Nucleus accumbens (tissue), 56 donors: Measurements from ENCODE around the gene LMTK2.
A peak's percentile ranks its signal among the peaks of the same experiment; 100 is the strongest.

ENCODE experiments used
- DNase-seq, 56 donors: peaks; one replicate each; lab custom pipeline; 2025; lab: John Stamatoyannopoulos, UW

Gene LMTK2

GRCh38 chr7:98171449-98171848, 64.8 kb downstream of the LMTK2 start:
- DNase-seq: no peak

DNA sequence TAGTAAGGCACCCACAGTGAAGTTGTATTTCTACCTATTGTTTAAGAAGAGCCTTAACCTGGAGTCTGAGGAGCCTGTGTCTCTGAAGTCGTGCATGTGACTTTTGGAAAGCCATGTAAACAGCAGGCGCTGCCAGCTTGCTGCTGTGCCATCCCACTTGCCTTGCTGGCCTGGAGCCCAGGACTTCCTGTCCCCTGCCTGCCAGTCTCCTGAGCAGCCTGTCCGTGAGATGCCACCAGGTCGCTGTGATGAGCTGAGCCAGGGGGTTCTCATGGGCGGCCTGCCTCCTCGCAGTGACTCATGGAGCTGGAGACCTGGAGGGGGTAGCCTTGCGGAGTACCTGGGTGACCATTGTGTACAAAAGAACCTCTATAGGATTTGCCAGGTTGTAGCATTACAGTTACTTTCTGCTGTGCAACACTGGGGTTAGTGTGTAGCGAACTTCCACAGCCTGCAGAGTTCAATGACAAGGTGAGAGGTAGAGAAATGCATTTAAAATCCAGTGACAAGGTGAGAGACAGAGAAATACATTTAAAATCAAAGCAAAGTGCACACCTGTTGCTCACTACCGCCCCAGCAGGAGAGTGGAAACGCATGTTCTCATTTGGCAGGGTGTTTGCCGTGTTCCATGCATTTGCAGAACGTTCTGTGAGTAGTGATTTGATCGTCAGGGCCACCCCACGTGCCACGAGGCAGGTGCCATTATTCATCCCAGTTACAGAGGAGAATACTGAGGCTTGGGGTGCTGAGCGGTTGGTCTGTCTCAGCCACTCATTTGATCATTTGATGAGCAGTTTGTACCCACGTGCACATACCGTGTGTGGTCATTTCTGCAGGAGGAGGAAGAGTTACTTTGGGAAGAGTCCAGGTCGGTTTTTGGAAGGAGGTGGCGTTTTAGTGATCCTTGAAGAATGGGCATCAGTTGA, 67.9 kb downstream of the LMTK2 start:
- peak in 7 of 56 donors; percentile 16 to 53 (median 29) for DNase-seq

DNA sequence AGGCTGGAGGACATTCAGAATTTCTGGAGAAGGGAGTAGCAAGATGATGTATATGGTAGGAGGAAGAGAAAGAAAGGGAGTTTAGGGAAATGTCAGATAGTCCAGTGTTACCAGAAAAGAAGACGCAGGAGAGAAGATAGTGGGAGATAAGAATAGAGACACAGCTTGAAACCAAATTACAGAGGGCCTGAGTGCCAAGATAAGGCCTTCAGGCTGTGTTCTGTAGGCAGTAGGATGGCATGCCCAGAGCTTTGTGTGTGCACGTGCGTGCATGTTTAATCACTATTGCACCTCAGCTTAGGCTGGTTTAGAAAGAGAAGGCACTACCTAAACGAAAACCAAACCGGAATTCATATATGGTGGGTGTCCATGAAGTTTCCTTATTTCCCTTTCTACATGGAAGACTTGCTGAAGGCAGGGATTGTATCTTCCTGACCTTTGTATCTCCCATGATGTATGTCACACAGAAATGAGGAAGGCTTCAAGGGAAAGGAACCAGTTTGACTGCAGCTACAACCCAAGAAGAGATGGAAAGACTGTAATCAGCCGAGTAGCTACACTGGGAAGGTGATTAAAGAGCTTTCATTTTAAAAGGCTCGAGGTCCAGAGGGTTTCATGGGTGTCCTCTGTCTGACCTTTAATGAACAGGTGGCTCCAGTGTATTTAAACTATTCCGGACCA, 68.7 kb downstream of the LMTK2 start:
- no peak for DNase-seq

DNA sequence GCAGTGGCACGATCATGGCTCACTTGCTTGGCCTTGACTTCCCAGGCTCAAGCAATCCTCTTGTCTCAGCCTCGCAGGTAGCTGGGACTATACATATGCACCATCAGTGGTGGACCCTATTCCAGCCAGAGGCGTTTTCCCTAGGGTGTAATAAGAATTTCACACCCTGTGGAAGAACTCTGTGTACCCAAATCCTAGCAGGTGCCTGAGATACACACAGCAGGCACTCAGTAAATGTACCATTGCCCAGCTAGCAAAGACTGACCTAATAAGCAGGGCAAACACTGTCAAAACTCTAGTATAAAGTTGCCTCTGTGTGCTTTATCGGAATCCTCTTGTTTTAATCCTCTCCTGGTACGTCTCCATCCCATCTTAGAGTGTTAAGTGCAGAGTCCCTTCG, 70.9 kb downstream of the LMTK2 start:
- no peak for DNase-seq

DNA sequence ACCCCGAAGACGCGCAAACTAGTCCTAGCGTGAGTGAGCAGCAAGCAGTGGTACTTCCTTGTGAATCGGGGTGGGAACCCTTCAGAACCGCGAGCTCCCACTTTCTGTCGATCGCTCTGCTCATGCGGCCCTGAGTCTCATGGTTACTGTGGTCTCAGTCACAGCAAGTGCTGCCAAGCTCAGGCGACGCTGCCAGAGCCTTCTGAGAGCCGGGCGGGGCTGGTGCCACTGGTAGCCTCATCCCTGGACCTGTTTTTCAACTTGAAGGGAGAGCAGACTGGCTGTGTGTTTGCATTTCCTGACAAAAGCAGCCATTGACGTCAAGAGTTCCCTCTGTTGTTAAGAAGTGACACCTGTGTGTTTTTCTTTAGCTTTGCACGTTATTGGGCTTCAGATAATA, 71.7 kb downstream of the LMTK2 start:
- DNase-seq: peak in 51 of 56 donors; percentile 13 to 88 (median 49)

GRCh38 chr7:98178762-98179490, 72.3 kb downstream of the LMTK2 start:
- no peak for DNase-seq

DNA sequence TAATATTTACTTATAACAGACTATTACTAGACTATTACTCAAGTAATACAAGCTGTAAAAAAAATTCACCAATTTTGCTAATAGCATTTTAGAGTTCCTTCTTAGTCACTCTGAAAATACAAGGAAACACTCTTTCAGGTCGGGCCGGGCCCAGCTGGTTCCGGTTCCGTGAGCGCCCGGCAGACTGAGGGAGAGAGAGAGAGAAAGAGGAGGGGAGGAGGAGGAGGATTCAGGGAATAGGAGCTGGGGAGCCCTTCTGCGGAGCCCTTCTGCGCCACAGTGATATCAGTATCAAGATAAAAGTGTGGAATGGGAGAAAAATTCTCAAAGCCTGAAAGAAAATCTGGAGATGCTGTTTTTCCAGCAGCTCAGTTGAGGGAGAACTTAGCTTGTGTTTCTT, 74.1 kb downstream of the LMTK2 start:
- DNase-seq: no peak

GRCh38 chr7:98185101-98185500, 78.4 kb downstream of the LMTK2 start:
- no peak for DNase-seq

- no peak for DNase-seq
These were observed 79.9 kb downstream of the LMTK2 start for GRCh38 chr7:98186452-98187137.

- no peak for DNase-seq
These were observed 80.5 kb downstream of the LMTK2 start for GRCh38 chr7:98187138-98187502.

DNA sequence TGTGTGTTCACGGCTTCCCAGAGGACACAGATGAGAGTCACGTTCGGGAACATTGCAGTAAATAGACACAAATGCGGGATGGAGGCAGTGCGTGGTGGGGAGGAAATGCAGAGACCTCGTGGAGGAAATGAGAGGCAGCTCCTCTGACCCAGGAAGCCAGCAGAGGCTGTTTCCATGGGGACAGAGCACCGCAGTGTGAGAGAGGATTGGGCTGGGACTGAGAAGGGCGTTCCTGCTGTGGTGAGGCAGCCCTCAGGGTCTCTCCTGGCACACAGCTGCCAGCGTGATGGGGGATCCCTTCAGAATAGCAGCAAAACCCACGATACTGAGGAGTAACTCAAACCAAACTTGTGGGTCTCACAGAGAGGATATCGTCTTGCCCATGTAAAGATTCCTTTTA, 82.9 kb downstream of the LMTK2 start:
- DNase-seq: no peak

DNA sequence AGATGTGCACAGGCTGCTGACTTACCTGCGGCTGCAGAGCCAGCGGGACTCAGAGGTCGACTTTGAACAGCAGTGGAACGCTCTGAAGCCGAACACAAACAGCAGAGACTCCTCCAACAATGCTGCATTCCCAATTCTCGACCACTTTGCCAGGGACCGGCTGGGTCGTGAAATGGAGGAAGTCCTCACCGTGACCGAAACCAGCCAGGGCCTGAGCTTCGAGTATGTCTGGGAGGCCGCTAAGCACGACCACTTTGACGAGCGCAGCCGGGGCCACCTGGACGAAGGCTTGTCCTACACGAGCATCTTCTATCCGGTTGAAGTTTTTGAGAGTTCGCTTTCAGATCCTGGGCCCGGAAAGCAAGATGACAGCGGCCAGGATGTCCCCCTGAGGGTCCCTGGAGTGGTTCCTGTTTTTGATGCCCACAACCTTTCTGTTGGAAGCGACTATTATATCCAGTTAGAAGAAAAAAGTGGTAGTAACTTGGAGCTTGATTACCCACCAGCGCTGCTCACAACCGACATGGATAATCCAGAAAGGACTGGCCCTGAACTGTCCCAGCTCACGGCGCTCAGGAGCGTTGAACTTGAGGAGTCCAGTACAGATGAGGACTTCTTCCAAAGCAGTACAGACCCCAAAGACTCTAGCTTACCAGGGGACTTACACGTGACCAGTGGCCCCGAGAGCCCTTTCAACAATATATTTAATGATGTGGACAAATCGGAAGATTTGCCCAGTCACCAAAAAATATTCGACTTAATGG, 85.2 kb downstream of the LMTK2 start:
- no peak for DNase-seq

- no peak for DNase-seq
These were observed 86.3 kb downstream of the LMTK2 start for GRCh38 chr7:98192781-98193457.

- no peak for DNase-seq
These were observed 87.0 kb downstream of the LMTK2 start for GRCh38 chr7:98193474-98194180.

GRCh38 chr7:98194186-98194585, 87.5 kb downstream of the LMTK2 start:
- no peak for DNase-seq

- peak in 3 of 56 donors; percentile 9 to 27 (median 15) for DNase-seq
These were observed 88.2 kb downstream of the LMTK2 start for GRCh38 chr7:98194672-98195457.

DNA sequence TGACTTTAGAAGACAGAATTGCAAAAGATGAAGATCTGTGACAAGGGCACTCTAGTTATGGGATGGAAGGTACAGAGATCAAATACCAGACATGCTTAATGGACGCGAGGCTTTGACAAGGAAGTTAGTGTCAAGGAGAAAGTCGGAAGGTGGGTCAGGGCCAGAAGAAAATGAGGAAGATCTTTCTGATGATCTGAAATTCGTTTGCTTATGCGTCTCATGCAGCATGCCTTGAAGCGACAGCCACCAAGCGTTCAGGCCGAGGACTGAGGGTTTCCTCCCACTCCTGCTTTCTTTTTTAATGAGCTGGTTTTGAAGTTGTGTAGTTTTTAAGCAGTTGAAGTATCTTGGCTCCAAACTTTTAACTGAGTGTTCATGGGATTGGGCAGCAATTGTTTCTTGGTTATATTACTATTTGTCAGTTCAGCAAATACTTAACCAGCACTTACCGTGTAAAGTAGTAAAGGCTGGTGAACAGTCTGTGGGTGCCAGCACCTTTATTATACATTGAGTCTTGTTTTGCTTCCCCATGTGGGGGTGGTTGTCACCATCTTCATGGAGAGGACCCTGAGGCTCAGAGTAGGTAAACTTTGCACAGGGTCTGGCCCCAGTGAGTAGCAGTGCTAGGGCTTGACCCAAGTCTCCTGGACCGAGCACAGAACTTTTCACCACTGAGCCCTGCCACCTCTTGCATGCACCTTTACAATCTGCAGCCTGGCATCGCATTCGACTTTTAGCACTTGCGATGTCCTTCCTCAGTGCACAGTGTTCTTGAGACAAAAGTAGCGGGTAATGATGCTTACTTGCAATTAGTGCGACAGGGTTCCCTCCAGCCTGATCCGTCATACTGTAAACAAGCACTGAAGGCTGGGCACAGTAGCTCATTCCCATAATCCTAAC, 90.3 kb downstream of the LMTK2 start:
- DNase-seq: peak in 1 of 56 donors; percentile 19
